GM10248 (cell line): ENCODE measurements around the gene GALK1.
A peak's percentile ranks its signal among the peaks of the same experiment; 100 is the strongest.

Source experiments
- CTCF ChIA-PET: fragments of 300-600 bp; sonication (Branson Sonifier 250); formaldehyde crosslinking; extraction: SDS; loops from one replicate; lab custom pipeline; 2021; ENCODE audit warnings: antibody characterized with exemption; lab: Yijun Ruan, JAX
- POLR2A ChIA-PET: fragments of 350-650 bp; sonication (Branson Sonifier 250); formaldehyde crosslinking; extraction: SDS; loops from one replicate; lab custom pipeline; 2020; ENCODE audit warnings: antibody characterized with exemption; lab: Yijun Ruan, JAX
- DNase-seq: peaks from one replicate; pipeline ENCODE4 v3.0.0; 2012; ENCODE audit errors: extremely low spot score
- TF ChIP-seq, protein P1 (sequence below): IDR thresholded peaks from 2 replicates; pipeline ENCODE4 v1.5.1; 2012; ENCODE audit warnings: mild to moderate bottlenecking, low read depth; ENCODE audit errors: extremely low read depth, missing control alignments, control extremely low read depth

Gene GALK1

GRCh38 chr17:75784473-75785015 is 19.6 kb upstream of the GALK1 start, which contains the start of gene UNK:
TSS of gene UNK (plus strand) at chr17:75784806. CDS start at chr17:75784881, 75 bp downstream.
- ChIA-PET POLR2A (interaction anchor here (0.6 to 1.6 kb wide), 5 partner anchors 8 to 504 kb away, joined by 3 to 6 read pairs (median 4); partner anchors contain the start of gene WBP2), CTCF (interaction anchor here (0.7 to 5.8 kb wide), 8 partner anchors 11 to 77 kb away, joined by 3 to 35 read pairs (median 4); partner anchors contain the start of gene GALK1)
- peak; percentile 94 for DNase-seq
- TF ChIP-seq, protein P1, sequence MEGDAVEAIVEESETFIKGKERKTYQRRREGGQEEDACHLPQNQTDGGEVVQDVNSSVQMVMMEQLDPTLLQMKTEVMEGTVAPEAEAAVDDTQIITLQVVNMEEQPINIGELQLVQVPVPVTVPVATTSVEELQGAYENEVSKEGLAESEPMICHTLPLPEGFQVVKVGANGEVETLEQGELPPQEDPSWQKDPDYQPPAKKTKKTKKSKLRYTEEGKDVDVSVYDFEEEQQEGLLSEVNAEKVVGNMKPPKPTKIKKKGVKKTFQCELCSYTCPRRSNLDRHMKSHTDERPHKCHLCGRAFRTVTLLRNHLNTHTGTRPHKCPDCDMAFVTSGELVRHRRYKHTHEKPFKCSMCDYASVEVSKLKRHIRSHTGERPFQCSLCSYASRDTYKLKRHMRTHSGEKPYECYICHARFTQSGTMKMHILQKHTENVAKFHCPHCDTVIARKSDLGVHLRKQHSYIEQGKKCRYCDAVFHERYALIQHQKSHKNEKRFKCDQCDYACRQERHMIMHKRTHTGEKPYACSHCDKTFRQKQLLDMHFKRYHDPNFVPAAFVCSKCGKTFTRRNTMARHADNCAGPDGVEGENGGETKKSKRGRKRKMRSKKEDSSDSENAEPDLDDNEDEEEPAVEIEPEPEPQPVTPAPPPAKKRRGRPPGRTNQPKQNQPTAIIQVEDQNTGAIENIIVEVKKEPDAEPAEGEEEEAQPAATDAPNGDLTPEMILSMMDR: no peak

GRCh38 chr17:75783803-75784472 is 18.9 kb upstream of the GALK1 start:
- ChIA-PET POLR2A (interaction anchor here (0.5 to 1.6 kb wide), 5 partner anchors 7 to 503 kb away, joined by 3 to 13 read pairs (median 6); no protein-coding TSS in a partner anchor), CTCF (interaction anchor here (0.7 to 5.8 kb wide), 25 partner anchors 8 to 150 kb away, joined by 3 to 35 read pairs (median 5); partner anchors contain the start of genes GALK1, MRPL38, SMIM5 and WBP2)
- TF ChIP-seq, protein P1: no peak
- no peak for DNase-seq

GRCh38 chr17:75783069-75783783 is 18.2 kb upstream of the GALK1 start:
- TF ChIP-seq, protein P1: peak; percentile 53
- peak; percentile 60 for DNase-seq
- POLR2A ChIA-PET: interaction anchor here (0.6 to 1.6 kb wide), 4 partner anchors 11 to 177 kb away, joined by 3 to 8 read pairs (median 4); no protein-coding TSS in a partner anchor
- CTCF ChIA-PET: interaction anchor here (0.8 to 5.8 kb wide), 23 partner anchors 8 to 150 kb away, joined by 3 to 35 read pairs (median 6); partner anchors contain the start of genes GALK1, MRPL38, SMIM5 and WBP2

DNA sequence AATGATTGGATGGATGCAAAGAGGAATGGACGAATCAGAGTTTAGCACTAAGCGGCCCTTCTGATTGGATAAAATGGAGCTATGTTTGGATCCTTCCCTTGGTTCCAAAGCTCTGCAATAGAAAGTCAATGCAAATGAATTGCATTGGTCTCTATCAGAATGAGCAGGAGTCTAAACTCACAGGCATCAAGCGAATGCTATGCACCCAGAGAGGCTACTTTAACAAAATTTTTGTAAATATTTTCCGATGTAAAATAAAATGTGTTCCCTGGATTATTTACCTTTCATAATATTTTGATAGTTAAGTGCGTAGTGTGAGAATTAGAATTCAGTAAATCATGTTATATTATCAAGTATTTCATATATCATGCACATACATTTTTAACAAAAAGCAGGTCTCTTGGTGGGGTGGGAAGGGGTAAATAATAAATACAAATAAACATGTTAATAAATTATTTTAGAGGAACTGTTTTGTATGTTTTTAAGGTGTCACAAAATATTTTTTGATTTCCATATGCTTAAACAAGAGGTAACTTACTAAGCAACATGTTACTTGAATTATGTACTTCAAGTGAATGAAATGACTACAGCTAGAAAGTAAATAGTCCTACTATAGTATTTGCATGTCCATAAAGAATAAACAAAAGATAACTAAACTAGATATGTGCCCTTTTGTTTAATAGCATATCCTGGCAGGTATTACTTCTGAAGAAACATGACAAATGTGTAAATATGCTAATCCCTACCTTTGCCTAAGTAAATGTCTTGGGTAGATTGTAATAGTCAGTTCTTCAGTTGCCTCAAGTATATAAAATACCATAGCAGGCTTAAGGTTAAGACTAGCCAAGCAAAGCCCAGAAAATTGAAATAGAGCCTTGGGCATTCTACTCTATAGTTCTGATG is 15.2 kb upstream of the GALK1 start:
- POLR2A ChIA-PET: interaction anchor here (0.5 to 1.5 kb wide), 41 partner anchors 9 to 907 kb away, joined by 3 to 24 read pairs (median 4); partner anchors contain the start of genes FDXR, GALK1, UNC13D and WBP2
- TF ChIP-seq, protein P1: no peak
- no peak for DNase-seq
- CTCF ChIA-PET: interaction anchor here (0.7 to 8.6 kb wide), 12 partner anchors 9 to 147 kb away, joined by 3 to 71 read pairs (median 3); partner anchors contain the start of genes GALK1 and SMIM5

DNA sequence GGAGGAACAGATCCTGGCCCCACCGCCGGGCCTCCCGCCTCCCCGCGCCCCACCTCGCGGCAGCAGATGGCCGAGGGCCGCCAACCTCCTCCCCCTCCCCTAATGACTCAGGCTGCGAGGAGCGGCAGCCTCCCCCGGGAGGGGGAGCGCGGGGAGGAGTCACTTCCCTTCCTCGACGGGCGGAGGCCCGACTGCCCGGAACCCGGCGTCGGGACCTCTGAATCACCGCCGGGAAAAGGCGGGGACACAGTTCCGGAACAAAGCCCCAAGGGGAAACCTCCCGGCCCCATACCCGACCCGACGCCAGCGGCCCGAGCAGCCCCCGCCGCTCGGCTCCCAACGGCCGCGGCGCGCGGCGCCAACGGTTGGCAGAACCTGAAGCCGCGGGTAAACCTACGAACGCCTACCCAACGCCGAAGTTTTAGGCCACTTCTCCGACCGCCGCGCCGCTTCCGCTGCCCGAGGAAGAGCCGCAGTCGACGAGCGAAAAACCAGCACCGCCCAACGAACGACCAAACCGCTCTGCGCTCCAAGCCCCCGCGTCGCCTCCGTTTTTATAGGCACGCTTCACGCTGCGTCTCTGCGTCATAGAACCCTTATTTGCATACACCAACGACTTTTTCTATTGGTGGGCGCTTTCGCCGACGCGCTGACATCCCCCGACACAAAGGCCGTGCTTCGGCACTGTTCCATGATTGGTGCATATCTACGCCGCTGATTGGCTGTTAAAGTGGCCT is 14.4 kb upstream of the GALK1 start:
- CTCF ChIA-PET: interaction anchor here (0.7 to 8.6 kb wide), 11 partner anchors 10 to 146 kb away, joined by 3 to 71 read pairs (median 3); partner anchors contain the start of genes GALK1 and SMIM5
- POLR2A ChIA-PET: interaction anchor here (0.6 to 7.2 kb wide), 38 partner anchors 9 to 906 kb away, joined by 3 to 97 read pairs (median 4); partner anchors contain the start of genes FDXR, GALK1, UNC13D and WBP2
- TF ChIP-seq, protein P1: no peak
- peak; percentile 94 for DNase-seq
